NT2/D1 (cell line): ENCODE measurements around the gene ZNF182.
"Not testable (repeated sequence)": the region's sequence is repeated elsewhere in the genome, so short reads cannot be mapped to it uniquely, and the experiment has no call there.

Experiments used
- SUZ12 ChIP-seq: IDR thresholded peaks from 2 replicates; pipeline ENCODE4 v1.6.1; 2011; ENCODE audit not compliant: insufficient read length, insufficient read depth; ENCODE audit errors: extremely low read depth
- YY1 ChIP-seq: IDR thresholded peaks from 2 replicates; pipeline ENCODE4 v1.6.1; 2011; ENCODE audit not compliant: insufficient read length, insufficient read depth
- ZNF274 ChIP-seq: IDR thresholded peaks from 2 replicates; pipeline ENCODE4 v1.6.1; 2011; ENCODE audit warnings: mild to moderate bottlenecking, low read depth, low read length

- TF ChIP-seq YY1, ZNF274, SUZ12: not testable (repeated sequence)
Measured at GRCh38 chrX:48016583-48017310, 13.0 kb upstream of the ZNF182 start.
